Karpas-422 (cell line): ENCODE measurements around the gene PKP1. TPM values are rescaled to one million over a fixed set of nuclear protein-coding genes. Genes with fewer than 3 reads are reported as not detected.

ENCODE experiments used
- DNase-seq: peaks from one replicate; pipeline ENCODE4 v3.0.0-alpha.2; 2015
- H2AFZ ChIP-seq: fragments of 200-600 bp; sonication (generic); 2 replicates; pipeline ENCODE4 v1.6.1; 2014; ENCODE audit warnings: antibody characterized with exemption, low read length, mixed read lengths
- H3K27ac ChIP-seq: fragments of 200-600 bp; sonication (generic); 2 replicates; pipeline ENCODE4 v1.5.1; 2014; ENCODE audit warnings: mild to moderate bottlenecking, low read length, moderate library complexity
- H3K27me3 ChIP-seq: fragments of 200-600 bp; sonication (generic); 2 replicates; pipeline ENCODE4 v1.6.1; 2014; ENCODE audit warnings: low read length, mixed read lengths
- H3K36me3 ChIP-seq: fragments of 200-600 bp; sonication (generic); 2 replicates; pipeline ENCODE4 v1.6.1; 2014; ENCODE audit warnings: low read length, mixed read lengths; ENCODE audit not compliant: insufficient read depth
- H3K4me1 ChIP-seq: fragments of 200-600 bp; sonication (generic); 2 replicates; pipeline ENCODE4 v1.6.1; 2014; ENCODE audit warnings: mild to moderate bottlenecking, low read length, mixed read lengths
- H3K4me2 ChIP-seq: fragments of 200-600 bp; sonication (generic); 2 replicates; pipeline ENCODE4 v1.6.1; 2014; ENCODE audit warnings: low read length, low read depth, mild to moderate bottlenecking; ENCODE audit not compliant: poor library complexity, severe bottlenecking
- H3K4me3 ChIP-seq: fragments of 200-600 bp; sonication (generic); 2 replicates; pipeline ENCODE4 v1.5.1; 2014; ENCODE audit warnings: mild to moderate bottlenecking, antibody characterized with exemption, low read length, mixed read lengths
- H3K79me2 ChIP-seq: fragments of 200-600 bp; sonication (generic); 2 replicates; pipeline ENCODE4 v1.6.1; 2014; ENCODE audit warnings: mild to moderate bottlenecking, low read length, mixed read lengths
- H3K9ac ChIP-seq: fragments of 200-600 bp; sonication (generic); 2 replicates; pipeline ENCODE4 v1.6.0; 2014; ENCODE audit warnings: low read length
- H3K9me2 ChIP-seq: fragments of 200-600 bp; sonication (generic), shearing (Covaris generic); replicated peaks from 2 replicates; pipeline ENCODE4 v1.6.0; 2014; ENCODE audit warnings: mild to moderate bottlenecking, low read length, moderate library complexity; ENCODE audit not compliant: insufficient read depth
- H3K9me3 ChIP-seq: fragments of 300-700, 200-600 bp; sonication (generic); 2 replicates; pipeline ENCODE4 v1.6.1; 2014; ENCODE audit warnings: low read length, mixed read lengths
- H4K20me1 ChIP-seq: fragments of 200-600 bp; sonication (generic); 2 replicates; pipeline ENCODE4 v1.6.1; 2014; ENCODE audit warnings: mild to moderate bottlenecking, antibody characterized with exemption, low read length, low read depth; ENCODE audit not compliant: insufficient read depth
- total RNA-seq: library from RNA; depleted of rRNA; stranded (reverse); fragments of >200 nt; shearing (Covaris generic); gene quantifications from 2 replicates; pipeline ENCODE4 v1.2.3, GENCODE V29; 2014; ENCODE audit warnings: low replicate concordance

Gene PKP1
- total RNA-seq, 1 experiment from 2014 or later, result not detected

- H3K9me3 ChIP-seq, result no peaks in the 10 kb centered on the region
- no peaks in the 10 kb centered on the region for H3K27me3 ChIP-seq
- no peak overlapping the region for H2AFZ ChIP-seq
- H3K4me1 ChIP-seq, result no peaks in the 10 kb centered on the region
- H3K9me2 ChIP-seq, result no peaks in the 10 kb centered on the region
- H4K20me1 ChIP-seq, result no peaks in the 10 kb centered on the region
- H3K4me2 ChIP-seq, result no peak overlapping the region
- no peak overlapping the region for H3K9ac ChIP-seq
- no peak for DNase-seq
- H3K79me2 ChIP-seq, result no peaks in the 10 kb centered on the region
- no peak overlapping the region for H3K4me3 ChIP-seq
- no peak overlapping the region for H3K27ac ChIP-seq
- no peaks in the 10 kb centered on the region for H3K36me3 ChIP-seq
These were observed 17.6 kb upstream of the PKP1 start for GRCh38 chr1:201265756-201266155.

DNA sequence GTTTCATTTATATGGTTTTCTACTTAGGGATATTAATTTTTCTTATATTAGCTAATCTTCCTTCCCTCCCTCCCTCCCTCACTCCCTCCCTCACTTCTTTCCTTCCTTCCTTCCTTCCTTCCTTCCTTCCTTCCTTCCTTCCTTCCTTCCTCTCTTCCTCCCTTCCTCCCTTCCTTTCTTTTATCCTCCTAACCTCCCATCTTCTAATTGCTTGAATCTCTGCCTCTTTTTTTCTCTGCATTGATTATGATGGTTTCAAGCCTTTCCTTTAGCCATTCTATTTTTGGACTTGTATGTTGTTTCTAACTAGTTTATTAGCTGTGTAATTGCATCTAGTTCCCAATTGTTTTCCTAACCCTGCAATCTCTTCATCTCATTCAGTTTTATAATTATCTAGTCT is 17.0 kb upstream of the PKP1 start:
- H2AFZ ChIP-seq, result no peak overlapping the region

GRCh38 chr1:201266774-201267173 is 16.5 kb upstream of the PKP1 start:
- Histone ChIP-seq H3K79me2 (no peaks in the 10 kb centered on the region), H3K4me3 (no peak overlapping the region), H3K36me3 (no peaks in the 10 kb centered on the region), H3K9me2 (no peaks in the 10 kb centered on the region), H3K4me2 (no peak overlapping the region), H3K4me1 (no peaks in the 10 kb centered on the region), H3K27ac (no peak overlapping the region), H4K20me1 (no peaks in the 10 kb centered on the region), H3K9me3 (no peaks in the 10 kb centered on the region), H3K9ac (no peak overlapping the region), H3K27me3 (no peaks in the 10 kb centered on the region), H2AFZ (no peak overlapping the region)
- no peak for DNase-seq

More for the DNA sequence above, 17.0 kb upstream of the PKP1 start:
- no peaks in the 10 kb centered on the region for H4K20me1 ChIP-seq
- H3K4me3 ChIP-seq, result no peak overlapping the region
- no peaks in the 10 kb centered on the region for H3K36me3 ChIP-seq
- DNase-seq, result no peak
- H3K27ac ChIP-seq, result no peak overlapping the region
- no peak overlapping the region for H3K9ac ChIP-seq
- H3K4me1 ChIP-seq, result no peaks in the 10 kb centered on the region
- no peaks in the 10 kb centered on the region for H3K9me2 ChIP-seq
- H3K79me2 ChIP-seq, result no peaks in the 10 kb centered on the region
- no peak overlapping the region for H3K4me2 ChIP-seq
- no peaks in the 10 kb centered on the region for H3K27me3 ChIP-seq
- H3K9me3 ChIP-seq, result no peaks in the 10 kb centered on the region

GRCh38 chr1:201267481-201268229 is 15.7 kb upstream of the PKP1 start:
- Histone ChIP-seq H2AFZ (no peak overlapping the region), H3K4me1 (no peaks in the 10 kb centered on the region), H3K9me3 (no peaks in the 10 kb centered on the region), H4K20me1 (no peaks in the 10 kb centered on the region), H3K9me2 (no peaks in the 10 kb centered on the region), H3K27me3 (no peaks in the 10 kb centered on the region), H3K79me2 (no peaks in the 10 kb centered on the region), H3K36me3 (no peaks in the 10 kb centered on the region), H3K9ac (no peak overlapping the region), H3K27ac (no peak overlapping the region), H3K4me2 (no peak overlapping the region), H3K4me3 (no peak overlapping the region)
- DNase-seq, result no peak

DNA sequence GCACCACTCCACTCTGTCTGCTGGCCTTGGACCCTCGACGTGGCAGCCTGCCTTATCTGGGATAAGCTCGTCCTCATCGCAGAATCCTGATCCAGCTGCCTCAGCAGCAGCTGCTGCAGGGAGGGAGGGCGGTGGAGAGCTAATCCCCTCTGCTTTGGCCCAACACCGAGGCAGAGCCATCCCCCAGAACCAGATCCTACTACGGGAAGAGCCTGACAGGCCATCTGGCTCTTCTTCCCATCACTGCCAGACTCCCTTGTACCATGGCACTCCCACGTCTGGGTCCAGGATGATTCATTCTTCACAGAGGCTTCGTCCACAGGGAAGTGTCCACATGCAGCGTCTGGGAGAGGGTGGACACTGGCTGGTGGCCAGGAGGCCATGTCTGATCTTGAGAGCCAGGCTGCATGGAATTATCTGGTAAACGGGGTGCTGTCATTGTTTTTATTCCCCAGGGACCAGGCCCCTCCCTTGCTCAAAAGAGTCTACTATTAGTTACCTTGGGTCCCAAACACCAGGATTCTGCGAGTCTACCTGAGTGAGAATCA is 14.6 kb upstream of the PKP1 start:
- Histone ChIP-seq H3K27ac (no peak overlapping the region), H2AFZ (no peak overlapping the region), H3K27me3 (no peaks in the 10 kb centered on the region), H3K9ac (no peak overlapping the region), H3K9me3 (no peaks in the 10 kb centered on the region), H3K4me2 (no peak overlapping the region), H4K20me1 (no peaks in the 10 kb centered on the region), H3K79me2 (no peaks in the 10 kb centered on the region), H3K4me3 (no peak overlapping the region), H3K36me3 (no peaks in the 10 kb centered on the region), H3K9me2 (no peaks in the 10 kb centered on the region), H3K4me1 (no peaks in the 10 kb centered on the region)
- no peak for DNase-seq

DNA sequence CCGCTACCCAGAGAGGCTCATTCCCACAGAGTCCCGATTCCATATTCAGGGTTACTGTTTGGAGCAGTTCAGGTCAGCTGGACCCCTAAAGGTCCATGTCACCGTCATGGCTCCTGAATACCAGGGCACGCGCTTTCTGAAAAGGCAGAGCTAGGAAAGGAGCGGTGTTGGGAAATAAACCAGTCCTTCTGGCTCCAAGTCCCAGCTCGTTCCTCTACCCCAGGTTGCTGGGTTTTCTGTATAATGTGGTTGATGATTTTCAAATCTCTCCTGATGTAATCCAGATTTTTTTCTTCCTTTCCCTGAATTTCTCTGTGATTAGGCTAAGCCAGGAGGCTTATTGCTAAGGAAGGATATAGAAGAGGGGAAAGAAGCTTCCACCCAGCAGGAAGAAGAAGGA is 14.0 kb upstream of the PKP1 start:
- no peaks in the 10 kb centered on the region for H3K9me3 ChIP-seq
- H2AFZ ChIP-seq, result no peak overlapping the region
- H3K79me2 ChIP-seq, result no peaks in the 10 kb centered on the region
- H3K36me3 ChIP-seq, result no peaks in the 10 kb centered on the region
- DNase-seq, result no peak
- no peaks in the 10 kb centered on the region for H3K27me3 ChIP-seq
- H3K4me3 ChIP-seq, result no peak overlapping the region
- no peak overlapping the region for H3K4me2 ChIP-seq
- H3K9ac ChIP-seq, result no peak overlapping the region
- H3K27ac ChIP-seq, result no peak overlapping the region
- no peaks in the 10 kb centered on the region for H3K9me2 ChIP-seq
- no peaks in the 10 kb centered on the region for H3K4me1 ChIP-seq
- no peaks in the 10 kb centered on the region for H4K20me1 ChIP-seq

GRCh38 chr1:201269900-201270410 is 13.4 kb upstream of the PKP1 start:
- Histone ChIP-seq H3K9ac (no peak overlapping the region), H3K9me3 (no peaks in the 10 kb centered on the region), H3K9me2 (no peaks in the 10 kb centered on the region), H3K79me2 (no peaks in the 10 kb centered on the region), H3K27ac (no peak overlapping the region), H3K27me3 (no peaks in the 10 kb centered on the region), H3K4me3 (no peak overlapping the region), H3K4me2 (no peak overlapping the region), H4K20me1 (no peaks in the 10 kb centered on the region), H2AFZ (no peak overlapping the region), H3K36me3 (no peaks in the 10 kb centered on the region), H3K4me1 (no peaks in the 10 kb centered on the region)
- DNase-seq, result no peak

DNA sequence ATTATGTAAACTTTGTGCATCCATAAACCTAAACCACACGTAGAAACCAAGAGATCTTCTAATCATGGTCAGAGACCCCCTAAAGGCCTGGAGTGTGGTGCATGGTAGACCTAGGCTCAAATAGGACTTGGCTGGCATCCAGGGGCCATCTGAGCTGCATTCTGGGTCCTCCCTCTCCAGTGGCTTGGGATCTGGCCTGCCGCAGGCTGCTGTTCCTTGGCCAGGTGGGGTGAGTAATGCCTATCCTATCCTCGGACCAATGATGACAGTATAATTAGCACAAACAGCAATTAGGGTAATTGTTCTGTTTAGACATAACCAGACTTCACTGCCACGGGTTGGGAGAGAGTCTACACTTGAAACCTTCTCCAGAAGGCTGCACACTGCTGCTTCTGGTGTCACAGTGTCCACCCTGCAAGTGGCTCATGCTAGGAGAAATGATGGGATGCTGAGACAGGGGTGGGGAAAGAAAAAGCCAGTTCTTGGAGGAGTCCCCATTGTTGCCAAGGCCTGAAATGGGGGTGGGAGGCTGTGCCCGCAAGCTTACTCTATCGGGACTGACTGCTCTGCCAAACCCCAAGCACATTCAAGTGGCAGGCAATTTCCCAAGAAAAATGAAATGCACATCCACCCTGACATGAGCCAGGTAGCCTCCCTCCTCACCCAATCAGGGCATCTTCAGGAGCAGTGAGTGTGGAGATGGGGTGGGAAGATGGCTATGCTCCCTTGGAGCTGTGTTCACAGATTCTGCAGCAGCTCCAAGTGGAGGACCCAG is 12.5 kb upstream of the PKP1 start:
- Histone ChIP-seq H3K4me1 (no peaks in the 10 kb centered on the region), H4K20me1 (no peaks in the 10 kb centered on the region), H2AFZ (no peak overlapping the region), H3K4me3 (no peak overlapping the region), H3K27me3 (no peaks in the 10 kb centered on the region), H3K9ac (no peak overlapping the region), H3K79me2 (no peaks in the 10 kb centered on the region), H3K9me2 (no peaks in the 10 kb centered on the region), H3K36me3 (no peaks in the 10 kb centered on the region), H3K4me2 (no peak overlapping the region), H3K27ac (no peak overlapping the region), H3K9me3 (no peaks in the 10 kb centered on the region)
- DNase-seq, result no peak
